ENCODE data around the gene PRPF31. TPM values are rescaled to one million over a fixed set of nuclear protein-coding genes. Genes with fewer than 3 reads are reported as not detected.

Gene PRPF31
- total and polyA plus RNA-seq, 9 of the 15 experiments (the other 6 are each of a cell fraction or from before 2014, with no cell fraction given) = 5.8 to 92.2 (median 69.2) TPM

DNA sequence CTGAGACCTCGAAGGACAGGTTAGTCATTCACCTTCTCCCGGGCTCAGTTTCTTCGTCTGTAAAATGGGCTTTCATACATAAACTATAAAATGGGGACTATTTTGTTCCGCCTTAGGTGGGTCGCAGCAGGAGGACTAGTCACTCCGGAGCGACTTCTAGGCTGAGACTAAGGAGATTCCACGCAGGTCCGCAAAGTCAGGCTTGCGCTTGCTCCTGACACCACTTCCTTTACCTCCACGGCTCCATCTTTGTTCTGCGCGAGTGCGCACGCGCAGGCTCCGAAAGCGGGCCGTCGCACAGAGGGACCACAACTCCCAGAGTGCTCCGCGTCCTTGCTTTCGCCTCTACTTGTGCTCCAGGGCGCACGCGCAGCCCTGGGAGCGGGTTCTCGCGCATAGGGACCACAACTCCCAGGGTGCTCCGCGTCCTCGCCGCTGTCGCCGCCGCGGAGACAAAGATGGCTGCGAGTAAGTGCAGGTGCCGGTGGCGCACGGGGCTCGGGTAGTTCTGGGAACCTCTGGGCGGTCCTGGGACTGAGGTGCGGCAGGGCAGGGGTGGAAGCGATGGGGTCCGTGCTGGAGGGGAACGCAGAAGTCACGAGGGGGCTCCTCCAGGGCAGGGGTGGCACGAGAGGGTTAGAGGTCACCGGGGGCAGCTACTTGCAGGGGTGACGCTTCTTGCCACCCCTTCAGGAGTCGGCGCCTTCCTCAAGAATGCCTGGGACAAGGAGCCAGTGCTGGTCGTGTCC is 13.0 kb upstream of the PRPF31 start, which contains the start of gene NDUFA3 (continued):
- TF ChIP-seq NBN (IDR thresholded peaks at IDR 0.05; ENCODE audit: low read depth) (0 out of 2 replicates have a peak, but pooled peaks have one; percentile 62), ZNF57 (CRISPR knock-in tag; IDR thresholded peaks at IDR 0.05) (no peak), PRMT5 (CRISPR knock-in tag; IDR thresholded peaks at IDR 0.05) (no peak), MCM3 (IDR thresholded peaks at IDR 0.05) (no peak), BCOR (IDR thresholded peaks at IDR 0.05) (peak; percentile 100), ZNF766 (CRISPR knock-in tag; conservative IDR thresholded peaks at IDR 0.05) (no peak; the same call in 1 of the 2 replicates), MAZ (CRISPR knock-in tag; conservative IDR thresholded peaks at IDR 0.05 in 1 of 2, IDR thresholded peaks at IDR 0.05 in 1 of 2) (peak; percentile 52 to 55; a peak in 2 of 4 replicates), MYC (IDR thresholded peaks at IDR 0.05; ENCODE audit: low read depth, low read length) (peak; percentile 76), MYC (CRISPR knock-in tag; IDR thresholded peaks at IDR 0.05; ENCODE audit: borderline replicate concordance, low read depth) (peak; percentile 44; the same call in 1 of the 2 replicates), HDAC3 (IDR thresholded peaks at IDR 0.05; ENCODE audit: borderline replicate concordance, partially characterized antibody) (no peak), JUNB (CRISPR knock-in tag; conservative IDR thresholded peaks at IDR 0.05) (no peak)
- TF ChIP-seq, protein P1, sequence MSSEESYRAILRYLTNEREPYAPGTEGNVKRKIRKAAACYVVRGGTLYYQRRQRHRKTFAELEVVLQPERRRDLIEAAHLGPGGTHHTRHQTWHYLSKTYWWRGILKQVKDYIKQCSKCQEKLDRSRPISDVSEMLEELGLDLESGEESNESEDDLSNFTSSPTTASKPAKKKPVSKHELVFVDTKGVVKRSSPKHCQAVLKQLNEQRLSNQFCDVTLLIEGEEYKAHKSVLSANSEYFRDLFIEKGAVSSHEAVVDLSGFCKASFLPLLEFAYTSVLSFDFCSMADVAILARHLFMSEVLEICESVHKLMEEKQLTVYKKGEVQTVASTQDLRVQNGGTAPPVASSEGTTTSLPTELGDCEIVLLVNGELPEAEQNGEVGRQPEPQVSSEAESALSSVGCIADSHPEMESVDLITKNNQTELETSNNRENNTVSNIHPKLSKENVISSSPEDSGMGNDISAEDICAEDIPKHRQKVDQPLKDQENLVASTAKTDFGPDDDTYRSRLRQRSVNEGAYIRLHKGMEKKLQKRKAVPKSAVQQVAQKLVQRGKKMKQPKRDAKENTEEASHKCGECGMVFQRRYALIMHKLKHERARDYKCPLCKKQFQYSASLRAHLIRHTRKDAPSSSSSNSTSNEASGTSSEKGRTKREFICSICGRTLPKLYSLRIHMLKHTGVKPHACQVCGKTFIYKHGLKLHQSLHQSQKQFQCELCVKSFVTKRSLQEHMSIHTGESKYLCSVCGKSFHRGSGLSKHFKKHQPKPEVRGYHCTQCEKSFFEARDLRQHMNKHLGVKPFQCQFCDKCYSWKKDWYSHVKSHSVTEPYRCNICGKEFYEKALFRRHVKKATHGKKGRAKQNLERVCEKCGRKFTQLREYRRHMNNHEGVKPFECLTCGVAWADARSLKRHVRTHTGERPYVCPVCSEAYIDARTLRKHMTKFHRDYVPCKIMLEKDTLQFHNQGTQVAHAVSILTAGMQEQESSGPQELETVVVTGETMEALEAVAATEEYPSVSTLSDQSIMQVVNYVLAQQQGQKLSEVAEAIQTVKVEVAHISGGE (CRISPR knock-in tag; IDR thresholded peaks at IDR 0.05) = no peak; a peak in 1 of 6 replicates
- TF ChIP-seq, protein P2, sequence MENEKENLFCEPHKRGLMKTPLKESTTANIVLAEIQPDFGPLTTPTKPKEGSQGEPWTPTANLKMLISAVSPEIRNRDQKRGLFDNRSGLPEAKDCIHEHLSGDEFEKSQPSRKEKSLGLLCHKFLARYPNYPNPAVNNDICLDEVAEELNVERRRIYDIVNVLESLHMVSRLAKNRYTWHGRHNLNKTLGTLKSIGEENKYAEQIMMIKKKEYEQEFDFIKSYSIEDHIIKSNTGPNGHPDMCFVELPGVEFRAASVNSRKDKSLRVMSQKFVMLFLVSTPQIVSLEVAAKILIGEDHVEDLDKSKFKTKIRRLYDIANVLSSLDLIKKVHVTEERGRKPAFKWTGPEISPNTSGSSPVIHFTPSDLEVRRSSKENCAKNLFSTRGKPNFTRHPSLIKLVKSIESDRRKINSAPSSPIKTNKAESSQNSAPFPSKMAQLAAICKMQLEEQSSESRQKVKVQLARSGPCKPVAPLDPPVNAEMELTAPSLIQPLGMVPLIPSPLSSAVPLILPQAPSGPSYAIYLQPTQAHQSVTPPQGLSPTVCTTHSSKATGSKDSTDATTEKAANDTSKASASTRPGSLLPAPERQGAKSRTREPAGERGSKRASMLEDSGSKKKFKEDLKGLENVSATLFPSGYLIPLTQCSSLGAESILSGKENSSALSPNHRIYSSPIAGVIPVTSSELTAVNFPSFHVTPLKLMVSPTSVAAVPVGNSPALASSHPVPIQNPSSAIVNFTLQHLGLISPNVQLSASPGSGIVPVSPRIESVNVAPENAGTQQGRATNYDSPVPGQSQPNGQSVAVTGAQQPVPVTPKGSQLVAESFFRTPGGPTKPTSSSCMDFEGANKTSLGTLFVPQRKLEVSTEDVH (IDR thresholded peaks at IDR 0.05; ENCODE audit: low read depth, partially characterized antibody) = peak; percentile 42
- TF ChIP-seq, protein P3, sequence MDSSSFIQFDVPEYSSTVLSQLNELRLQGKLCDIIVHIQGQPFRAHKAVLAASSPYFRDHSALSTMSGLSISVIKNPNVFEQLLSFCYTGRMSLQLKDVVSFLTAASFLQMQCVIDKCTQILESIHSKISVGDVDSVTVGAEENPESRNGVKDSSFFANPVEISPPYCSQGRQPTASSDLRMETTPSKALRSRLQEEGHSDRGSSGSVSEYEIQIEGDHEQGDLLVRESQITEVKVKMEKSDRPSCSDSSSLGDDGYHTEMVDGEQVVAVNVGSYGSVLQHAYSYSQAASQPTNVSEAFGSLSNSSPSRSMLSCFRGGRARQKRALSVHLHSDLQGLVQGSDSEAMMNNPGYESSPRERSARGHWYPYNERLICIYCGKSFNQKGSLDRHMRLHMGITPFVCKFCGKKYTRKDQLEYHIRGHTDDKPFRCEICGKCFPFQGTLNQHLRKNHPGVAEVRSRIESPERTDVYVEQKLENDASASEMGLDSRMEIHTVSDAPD (CRISPR knock-in tag; IDR thresholded peaks at IDR 0.05) = no peak
- TF ChIP-seq, protein P4, sequence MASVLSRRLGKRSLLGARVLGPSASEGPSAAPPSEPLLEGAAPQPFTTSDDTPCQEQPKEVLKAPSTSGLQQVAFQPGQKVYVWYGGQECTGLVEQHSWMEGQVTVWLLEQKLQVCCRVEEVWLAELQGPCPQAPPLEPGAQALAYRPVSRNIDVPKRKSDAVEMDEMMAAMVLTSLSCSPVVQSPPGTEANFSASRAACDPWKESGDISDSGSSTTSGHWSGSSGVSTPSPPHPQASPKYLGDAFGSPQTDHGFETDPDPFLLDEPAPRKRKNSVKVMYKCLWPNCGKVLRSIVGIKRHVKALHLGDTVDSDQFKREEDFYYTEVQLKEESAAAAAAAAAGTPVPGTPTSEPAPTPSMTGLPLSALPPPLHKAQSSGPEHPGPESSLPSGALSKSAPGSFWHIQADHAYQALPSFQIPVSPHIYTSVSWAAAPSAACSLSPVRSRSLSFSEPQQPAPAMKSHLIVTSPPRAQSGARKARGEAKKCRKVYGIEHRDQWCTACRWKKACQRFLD (CRISPR knock-in tag; IDR thresholded peaks at IDR 0.05) = peak; percentile 77; the same call in 1 of the 2 replicates
